Measurements from ENCODE around the gene TMEM54. TPM values are rescaled to one million over a fixed set of nuclear protein-coding genes. Genes with fewer than 3 reads are reported as not detected.

Gene TMEM54
- total and polyA plus RNA-seq, 9 of the 15 experiments (the other 6 are each of a cell fraction or from before 2014, with no cell fraction given) = 1.00 to 16.2 (median 8.2) TPM

GRCh38 chr1:32933742-32934322 is 32.6 kb upstream of the TMEM54 start (continued):
- TF ChIP-seq ZNF592 (IDR thresholded peaks at IDR 0.05) (no peak), ZNF431 (CRISPR knock-in tag; IDR thresholded peaks at IDR 0.05) (no peak), NR2C2 (CRISPR knock-in tag; IDR thresholded peaks at IDR 0.05) (no peak), NR2C2 (tag; IDR thresholded peaks at IDR 0.05) (peak; percentile 27; the same call in 1 of the 2 replicates), SOX6 (IDR thresholded peaks at IDR 0.05) (peak; percentile 53), GTF3C2 (IDR thresholded peaks at IDR 0.05; ENCODE audit: borderline replicate concordance, extremely low read depth, insufficient read length) (no peak), POLR2H (tag; IDR thresholded peaks at IDR 0.05; ENCODE audit: low read depth) (0 out of 2 replicates have a peak, but pooled peaks have one; percentile 22), NFIC (IDR thresholded peaks at IDR 0.05) (peak; percentile 71), DMBX1 (CRISPR knock-in tag; IDR thresholded peaks at IDR 0.05; ENCODE audit: borderline replicate concordance) (no peak)

Data from K562 (cell line).